Heart left ventricle (tissue), 16 donors: ENCODE data around the gene DLGAP1. TPM values are rescaled to one million over a fixed set of nuclear protein-coding genes. Genes with fewer than 3 reads are reported as not detected.

ENCODE experiments used
- ATAC-seq, 4 donors: fragments of 200-7000 bp; cut with Tn5 transposase; one replicate each; pipeline ENCODE4 v1.9.1; 2020 to 2022; ENCODE audit warnings: moderate library complexity in 4 of 4, mild to moderate bottlenecking in 3 of 4, moderate number of reproducible peaks in 1 of 4
- DNase-seq, 5 donors: peaks; one replicate each; pipeline ENCODE4 v3.0.0-alpha.2; 2020
- H3K27ac ChIP-seq, 12 donors: fragments of 200-600 bp; sonication (generic) in 4 of 12; one replicate each; pipeline versions ENCODE4 v1.5.0 to v1.8.0; 2016 to 2022; ENCODE audit warnings: mild to moderate bottlenecking in 2 of 12
- H3K27me3 ChIP-seq, 9 donors: fragments of 200-600 bp; sonication (generic) in 2 of 9; one replicate each; pipeline versions ENCODE4 v1.5.1 to v1.8.0; 2016 to 2022; ENCODE audit warnings: mild to moderate bottlenecking in 3 of 9
- H3K36me3 ChIP-seq, 9 donors: fragments of 200-600 bp; sonication (generic) in 2 of 9; one replicate each; pipeline versions ENCODE4 v1.5.0 to v1.8.0; 2018 to 2022; ENCODE audit warnings: mild to moderate bottlenecking in 2 of 9
- H3K4me1 ChIP-seq, 12 donors: fragments of 200-600 bp; sonication (generic) in 4 of 12; one replicate each; pipeline versions ENCODE4 v1.5.0 to v1.8.0; 2016 to 2022; ENCODE audit warnings: mild to moderate bottlenecking in 3 of 12
- H3K4me3 ChIP-seq, 12 donors: fragments of 200-600 bp; sonication (generic) in 4 of 12; one replicate each; pipeline versions ENCODE4 v1.5.0 to v1.8.0; 2017 to 2022; ENCODE audit warnings: mild to moderate bottlenecking in 9 of 12, moderate library complexity in 4 of 12
- H3K9me3 ChIP-seq, 12 donors: fragments of 200-600 bp; sonication (generic) in 4 of 12; one replicate each; pipeline versions ENCODE4 v1.5.0 to v1.8.0; 2016 to 2022; ENCODE audit warnings: mild to moderate bottlenecking in 1 of 12
- CTCF ChIP-seq, 12 donors: fragments of 200-600 bp; sonication (generic) in 4 of 12; IDR thresholded peaks; one replicate each; pipeline versions ENCODE4 v1.5.0 to v1.8.0; 2018 to 2022; ENCODE audit warnings: antibody characterized with exemption in 12 of 12, mild to moderate bottlenecking in 5 of 12
- POLR2A ChIP-seq, 2 donors: fragments of 450-650 bp; IDR thresholded peaks; one replicate each; pipeline ENCODE4 v1.6.1; 2017; ENCODE audit warnings: antibody characterized with exemption in 2 of 2, mild to moderate bottlenecking in 2 of 2, moderate library complexity in 2 of 2
- WGBS, 4 donors: extraction: QIAGEN DNeasy Blood & Tissue Kit in 2 of 4; methylation state at CpG; one replicate each; pipeline versions ENCODE4 v1.1.5 to v1.1.7; 2013 to 2018; 5-methylcytosine and 5-hydroxymethylcytosine counted together
- intact Hi-C, 10 donors: fragments of 100-400 bp; cut with DNase I; formaldehyde crosslinking; loops; one replicate each; pipeline versions ENCODE4 v1.11.1 to v1.14.2; 2022
- polyA plus RNA-seq, 2 donors: library from polyadenylated mRNA; stranded (reverse); fragments of 200-250 nt; gene quantifications; one replicate each; pipeline ENCODE4 v1.2.3, GENCODE V29; 2013
- total RNA-seq, 9 donors: library from RNA; depleted of rRNA in 2 of 9; stranded (reverse); fragments of >200 nt in 2 of 9; fragmentation: NEBNext Ultra II Directional in 3 of 9; extraction: Animal tissue kit (Norgen Biotek cat#: 25700) in 3 of 9; gene quantifications; one replicate each; pipeline versions ENCODE4 v1.1.0 to v1.2.4, GENCODE V29; 2016 to 2023
- donor health status: ischemic (EF 13 %, LVEDD 7.1; RV severe dilation, severe dysfunction).
- donor health status: healthy with polysubstance abuse.
- donor health status: DM: no; HTN: yes; CAD: no.
- donor health status: DM: no; HTN: no; CAD: no.
- donor health status: ischemic (EF 25% LVEDD 6.9; RV normal size, moderate dysfunction).
- donor health status: ischemic (EF 25% LVEDD 5.7; RV mildly dilated, moderate dysfunction).
- donor health status: healthy.
- donor health status: DM: yes; HTN: yes; CAD: no.
- donor health status: ischemic (EF 35%, LVEDD 5.7; RV mildly dilated, moderate dysfunction).
- donor health status: nonischemic (EF 11% LVEDD 7.7; RV severe dilation, severe dysfunction).
- donor health status: DM: yes; HTN: yes; CAD: no.
- donor health status: PGD.
- donor health status: ischemic (EF 29% LVEDD 5.4; RV normal size, mild dysfunction).
- donor health status: nonischemic (EF 23%, LVEDD 6.1; RV moderate dilation, normal function).

Gene DLGAP1
- total and polyA plus RNA-seq, 11 donors = 0.10 to 5.5 (median 0.40) TPM; not detected in 1

- Histone ChIP-seq H3K27me3 (no peaks in the 10 kb centered on the region), H3K27ac (no peak overlapping the region), H3K36me3 (no peaks in the 10 kb centered on the region), H3K4me3 (no peak overlapping the region), H3K4me1 (peaks cover 0 to 3% (median 0%) of the 10 kb centered on the region in 12 donors), H3K9me3 (no peaks in the 10 kb centered on the region)
- intact Hi-C loops = loop anchor here in 2 of 10 donors (5.0 to 10.0 kb wide), 2 partner anchors 48 to 60 kb away; no protein-coding TSS in a partner anchor
- ATAC-seq (peak in 3 of 4 donors; percentile 36 to 92 (median 63)), DNase-seq (peak in 4 of 5 donors; percentile 26 to 33 (median 31))
- WGBS, 4 donors = 25 to 38% (median 31%) methylated on average over 9 of the region's 9 CpGs
- TF ChIP-seq POLR2A (IDR thresholded peaks at IDR 0.05) = no peak
- TF ChIP-seq CTCF (IDR thresholded peaks at IDR 0.05) = no peak
Observed at GRCh38 chr18:3794537-3795348, 660.4 kb downstream of the DLGAP1 start.

- H3K4me3 ChIP-seq = no peak overlapping the region
- ATAC-seq = no peak
- TF ChIP-seq CTCF (IDR thresholded peaks at IDR 0.05) = no peak
- TF ChIP-seq POLR2A (IDR thresholded peaks at IDR 0.05) = no peak
- intact Hi-C loops = loop anchor here in 2 of 10 donors (5.0 to 10.0 kb wide), 2 partner anchors 49 to 61 kb away; no protein-coding TSS in a partner anchor
- H3K9me3 ChIP-seq = no peaks in the 10 kb centered on the region
- WGBS, 4 donors = 82 to 89% (median 88%) methylated on average over 6 of the region's 6 CpGs
- H3K4me1 ChIP-seq = peaks cover 0 to 3% (median 0%) of the 10 kb centered on the region in 12 donors
- no peaks in the 10 kb centered on the region for H3K36me3 ChIP-seq
- no peaks in the 10 kb centered on the region for H3K27me3 ChIP-seq
- no peak overlapping the region for H3K27ac ChIP-seq
- DNase-seq = no peak
Observed at GRCh38 chr18:3793545-3793944, 661.6 kb downstream of the DLGAP1 start.

- H3K27me3 ChIP-seq = no peaks in the 10 kb centered on the region
- intact Hi-C loops = loop anchor here in 2 of 10 donors (5.0 to 10.0 kb wide), 2 partner anchors 49 to 62 kb away; no protein-coding TSS in a partner anchor
- TF ChIP-seq POLR2A (IDR thresholded peaks at IDR 0.05) (no peak), CTCF (IDR thresholded peaks at IDR 0.05) (no peak)
Observed at GRCh38 chr18:3793111-3793510, 662.0 kb downstream of the DLGAP1 start.

GRCh38 chr18:3792711-3793110 lies 662.4 kb downstream of the DLGAP1 start:
- ATAC-seq = no peak
- H3K9me3 ChIP-seq = no peaks in the 10 kb centered on the region
- 90 to 98% (median 95%) methylated on average over 9 of the region's 9 CpGs for WGBS, 4 donors
- H3K4me3 ChIP-seq = no peak overlapping the region
- no peak for TF ChIP-seq CTCF (IDR thresholded peaks at IDR 0.05)
- no peak for TF ChIP-seq POLR2A (IDR thresholded peaks at IDR 0.05)
- H3K36me3 ChIP-seq = no peaks in the 10 kb centered on the region
- H3K27me3 ChIP-seq = no peaks in the 10 kb centered on the region
- no peak overlapping the region for H3K27ac ChIP-seq
- peaks cover 0 to 3% (median 0%) of the 10 kb centered on the region in 12 donors for H3K4me1 ChIP-seq
- DNase-seq = no peak
- intact Hi-C loops = loop anchor here in 2 of 10 donors (5.0 to 10.0 kb wide), 2 partner anchors 50 to 62 kb away; no protein-coding TSS in a partner anchor

More at GRCh38 chr18:3793111-3793510, 662.0 kb downstream of the DLGAP1 start:
- Histone ChIP-seq H3K4me1 (peaks cover 0 to 3% (median 0%) of the 10 kb centered on the region in 12 donors), H3K27ac (no peak overlapping the region), H3K36me3 (no peaks in the 10 kb centered on the region), H3K4me3 (no peak overlapping the region), H3K9me3 (no peaks in the 10 kb centered on the region)
- 86 to 96% (median 90%) methylated on average over 5 of the region's 5 CpGs for WGBS, 4 donors
- ATAC-seq = no peak
- DNase-seq = no peak
